Measurements from ENCODE around the gene RHPN2. TPM values are rescaled to one million over a fixed set of nuclear protein-coding genes. Genes with fewer than 3 reads are reported as not detected.
A peak's percentile ranks its signal among the peaks of the same experiment; 100 is the strongest.
"Not testable (repeated sequence)": the region's sequence is repeated elsewhere in the genome, so short reads cannot be mapped to it uniquely, and the experiment has no call there.

RHPN2 gene
- total RNA-seq, 3 donors from 2014 or later: 1.4 to 55.3 (median 35.4) TPM

- H3K27me3 ChIP-seq: no peaks in the 10 kb centered on the region
- no peak overlapping the region for H3K27ac ChIP-seq
- no peaks in the 10 kb centered on the region for H3K36me3 ChIP-seq
- TF ChIP-seq POLR2AphosphoS5 (IDR thresholded peaks at IDR 0.05) (no peak), POLR2A (IDR thresholded peaks at IDR 0.05) (no peak), CTCF (IDR thresholded peaks at IDR 0.05) (no peak)
- no peak for DNase-seq (ENCODE audit: low spot score in 2 of 2)
- H3K4me1 ChIP-seq: no peaks in the 10 kb centered on the region
- no peak overlapping the region for H3K4me3 ChIP-seq
- no peaks in the 10 kb centered on the region for H3K9me3 ChIP-seq
- intact Hi-C loops (cut with DNase I; ENCODE audit: low total_unique reads): loop anchor here (10.0 kb wide), 1 partner anchor 751 kb away; no protein-coding TSS in a partner anchor
These were observed 29.2 kb downstream of the RHPN2 start for GRCh38 chr19:33035461-33035860.

GRCh38 chr19:33032218-33032781, 32.4 kb downstream of the RHPN2 start:
- no peak for DNase-seq (ENCODE audit: low spot score in 2 of 2)
- Histone ChIP-seq H3K9me3 (peaks cover 0 to 5% of the 10 kb centered on the region in 2 donors), H3K27me3 (no peaks in the 10 kb centered on the region), H3K4me1 (no peaks in the 10 kb centered on the region), H3K27ac (no peak overlapping the region), H3K4me3 (no peak overlapping the region), H3K36me3 (no peaks in the 10 kb centered on the region)
- intact Hi-C loops (cut with DNase I; ENCODE audit: low total_unique reads): loop anchor here (10.0 kb wide), 1 partner anchor 747 kb away; no protein-coding TSS in a partner anchor
- TF ChIP-seq CTCF (IDR thresholded peaks at IDR 0.05): no peak

GRCh38 chr19:33029746-33030303, 34.9 kb downstream of the RHPN2 start:
- TF ChIP-seq POLR2A (IDR thresholded peaks at IDR 0.05) (no peak), POLR2AphosphoS5 (IDR thresholded peaks at IDR 0.05) (no peak), CTCF (IDR thresholded peaks at IDR 0.05) (no peak)
- DNase-seq (ENCODE audit: low spot score in 2 of 2): no peak
- H3K27me3 ChIP-seq: no peaks in the 10 kb centered on the region
- no peak overlapping the region for H3K27ac ChIP-seq
- intact Hi-C loops (cut with DNase I; ENCODE audit: low total_unique reads): loop anchor here (10.0 kb wide), 1 partner anchor 745 kb away; no protein-coding TSS in a partner anchor
- no peak overlapping the region for H3K4me3 ChIP-seq
- no peaks in the 10 kb centered on the region for H3K36me3 ChIP-seq
- peaks cover 0 to 5% of the 10 kb centered on the region in 2 donors for H3K9me3 ChIP-seq
- no peaks in the 10 kb centered on the region for H3K4me1 ChIP-seq

GRCh38 chr19:33026602-33027001, 38.1 kb downstream of the RHPN2 start:
- H3K36me3 ChIP-seq; DNase-seq (ENCODE audit: low spot score in 2 of 2); H3K9me3 ChIP-seq; H3K27me3 ChIP-seq; intact Hi-C loops (cut with DNase I; ENCODE audit: low total_unique reads); H3K4me1 ChIP-seq; H3K4me3 ChIP-seq: not testable (repeated sequence)
- H3K27ac ChIP-seq: peak overlapping the region; percentile 54 to 60

GRCh38 chr19:33025468-33026238, 39.0 kb downstream of the RHPN2 start:
- intact Hi-C loops (cut with DNase I; ENCODE audit: low total_unique reads); H3K4me3 ChIP-seq; H3K27me3 ChIP-seq; H3K36me3 ChIP-seq; H3K9me3 ChIP-seq; DNase-seq (ENCODE audit: low spot score in 2 of 2); H3K4me1 ChIP-seq: not testable (repeated sequence)
- H3K27ac ChIP-seq: peak overlapping the region; percentile 54 to 60

GRCh38 chr19:33024398-33024797, 40.3 kb downstream of the RHPN2 start:
- Histone ChIP-seq H3K4me3 (no peak overlapping the region), H3K27me3 (no peaks in the 10 kb centered on the region), H3K27ac (peak overlapping the region; percentile 40 to 60), H3K36me3 (no peaks in the 10 kb centered on the region), H3K9me3 (no peaks in the 10 kb centered on the region), H3K4me1 (no peaks in the 10 kb centered on the region)
- intact Hi-C loops (cut with DNase I; ENCODE audit: low total_unique reads): no loop called here
- TF ChIP-seq POLR2A (IDR thresholded peaks at IDR 0.05): no peak
- no peak for TF ChIP-seq POLR2AphosphoS5 (IDR thresholded peaks at IDR 0.05)
- TF ChIP-seq CTCF (IDR thresholded peaks at IDR 0.05): no peak
- peak in 1 of 2 donors; percentile 35 for DNase-seq (ENCODE audit: low spot score in 2 of 2)

Measured in breast epithelium (tissue), 4 donors.